ENCODE measurements around the gene MYO1E. TPM values are rescaled to one million over a fixed set of nuclear protein-coding genes. Genes with fewer than 3 reads are reported as not detected.

MYO1E gene
- total and polyA plus RNA-seq, 2 of the 8 experiments (the other 6 are each of a cell fraction or from before 2014, with no cell fraction given) = 19.6 to 142 TPM

DNA sequence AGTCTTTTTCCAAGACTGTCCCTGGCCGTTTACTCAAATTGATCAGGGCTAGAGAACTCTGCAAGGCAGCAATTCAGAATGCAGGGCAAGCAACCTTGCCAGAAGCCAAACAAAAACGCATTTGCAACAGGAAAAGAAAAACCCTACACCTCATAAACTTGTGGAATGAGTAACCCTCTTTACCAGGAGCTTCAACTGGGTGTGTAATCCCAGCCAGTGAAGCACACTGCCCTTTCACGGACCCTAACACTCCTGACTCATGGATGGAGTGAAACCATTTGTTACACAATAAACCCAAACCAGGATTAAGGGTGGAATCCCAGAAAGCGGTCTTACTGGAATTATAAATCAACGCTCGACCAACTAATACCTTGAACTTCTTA is 180.8 kb downstream of the MYO1E start:
- Histone ChIP-seq H3K4ac (replicated peaks; ENCODE audit: insufficient read length, low read depth, low read length) (no peak overlapping the region), H4K8ac (ENCODE audit: extremely low read depth, insufficient read depth, low read length) (no peak overlapping the region), H3K4me2 (ENCODE audit: insufficient read depth in 1 of 2, low read depth in 2 of 2, low read length in 2 of 2) (no peak overlapping the region), H3K27me3 (replicated peaks in 1 of 4; ENCODE audit: control insufficient read depth in 3 of 4, extremely low read depth in 1 of 4, insufficient read depth in 3 of 4, low read length in 3 of 4) (no peaks in the 10 kb centered on the region; a peak in 1 of 7 replicates), H3K9ac (replicated peaks in 1 of 4; ENCODE audit: extremely low read depth in 1 of 4, low read depth in 3 of 4, low read length in 3 of 4) (no peak overlapping the region), H3K18ac (ENCODE audit: extremely low read depth, low read length) (no peak overlapping the region), H2BK20ac (ENCODE audit: low read length) (no peak overlapping the region), H3K27ac (ENCODE audit: low read depth, low read length) (no peak overlapping the region), H3K23me2 (ENCODE audit: low read depth, low read length) (no peaks in the 10 kb centered on the region), H4K5ac (ENCODE audit: insufficient read length, low read depth, low read length) (no peak overlapping the region), H2BK15ac (ENCODE audit: low read length) (no peak overlapping the region), H4K20me1 (replicated peaks in 1 of 2; ENCODE audit: control insufficient read depth in 1 of 2, insufficient read depth in 2 of 2, low read length in 2 of 2) (no peaks in the 10 kb centered on the region), H3K36me3 (ENCODE audit: control insufficient read depth in 2 of 4, insufficient read depth in 4 of 4, low read length in 3 of 4) (peaks cover 13 to 71% (median 26%) of the 10 kb centered on the region in 4 experiments), H2BK12ac (ENCODE audit: low read depth, low read length) (no peak overlapping the region), H2BK5ac (ENCODE audit: low read depth, low read length) (no peak overlapping the region), H3K23ac (ENCODE audit: insufficient read length) (no peak overlapping the region), H3K14ac (ENCODE audit: insufficient read length) (no peak overlapping the region), H2AFZ (ENCODE audit: low read length) (no peak overlapping the region), H2AK5ac (ENCODE audit: low read depth, low read length) (no peak overlapping the region), H3K79me1 (ENCODE audit: low read depth, low read length) (no peaks in the 10 kb centered on the region), H2BK120ac (replicated peaks; ENCODE audit: low read depth, low read length) (no peak overlapping the region), H4K91ac (replicated peaks; ENCODE audit: insufficient read length, low read length) (no peak overlapping the region), H3K9me3 (ENCODE audit: insufficient read depth in 2 of 2, low read depth in 1 of 2, low read length in 1 of 2) (no peaks in the 10 kb centered on the region), H3K4me1 (replicated peaks in 1 of 4; ENCODE audit: control insufficient read depth in 3 of 4, insufficient read depth in 4 of 4, low read length in 3 of 4) (no peaks in the 10 kb centered on the region), H3K4me3 (ENCODE audit: extremely low read depth in 1 of 4, insufficient read depth in 2 of 4, low read depth in 3 of 4, low read length in 4 of 4) (no peak overlapping the region), H3K56ac (replicated peaks; ENCODE audit: insufficient read length, low read depth, low read length) (no peak overlapping the region), H3K79me2 (ENCODE audit: control insufficient read depth in 1 of 2, insufficient read depth in 2 of 2, low read length in 2 of 2) (no peaks in the 10 kb centered on the region)
- WGBS, 2 experiments (ENCODE audit: extremely low coverage in 1 of 2, insufficient coverage in 1 of 2, insufficient read length in 1 of 2, insufficient replicate concordance in 2 of 2, low coverage in 1 of 2, low lambda C conversion rate in 2 of 2, missing lambda C conversion rate in 1 of 2) = 86% methylated on average over 6 of the region's 6 CpGs; no CpG with 5 or more reads in 1 of the 2 experiments
- CTCF ChIA-PET (ENCODE audit: partially characterized antibody) = no interaction called here
- POLR2A ChIA-PET (ENCODE audit: partially characterized antibody) = no interaction called here
- DNase-seq (ENCODE audit: low read depth in 1 of 2, low spot score in 2 of 2) = no peak
- FAIRE-seq = no peak
- TF ChIP-seq BACH1 (IDR thresholded peaks at IDR 0.05; ENCODE audit: low read length) = no peak
- TF ChIP-seq MAX (IDR thresholded peaks at IDR 0.05) = no peak
- TF ChIP-seq NRF1 (IDR thresholded peaks at IDR 0.05; ENCODE audit: low read depth, low read length) = no peak
- TF ChIP-seq ZNF274 (IDR thresholded peaks at IDR 0.05; ENCODE audit: borderline replicate concordance, extremely low read depth, low read length) = no peak
